Measurements from ENCODE around the gene CTNNA2.

Gene CTNNA2

GRCh38 chr2:80348953-80349352, 836.1 kb downstream of the CTNNA2 start:
- no peak for DNase-seq
- in situ Hi-C loops (cut with MboI; ENCODE audit: low pct_unique_long_range_greater_than_20kb, low sequenced_read_pairs): no loop called here

- no peak for DNase-seq
- in situ Hi-C loops (cut with MboI; ENCODE audit: low pct_unique_long_range_greater_than_20kb, low sequenced_read_pairs): no loop called here
Measured at GRCh38 chr2:80351231-80351630, 838.4 kb downstream of the CTNNA2 start.

DNA sequence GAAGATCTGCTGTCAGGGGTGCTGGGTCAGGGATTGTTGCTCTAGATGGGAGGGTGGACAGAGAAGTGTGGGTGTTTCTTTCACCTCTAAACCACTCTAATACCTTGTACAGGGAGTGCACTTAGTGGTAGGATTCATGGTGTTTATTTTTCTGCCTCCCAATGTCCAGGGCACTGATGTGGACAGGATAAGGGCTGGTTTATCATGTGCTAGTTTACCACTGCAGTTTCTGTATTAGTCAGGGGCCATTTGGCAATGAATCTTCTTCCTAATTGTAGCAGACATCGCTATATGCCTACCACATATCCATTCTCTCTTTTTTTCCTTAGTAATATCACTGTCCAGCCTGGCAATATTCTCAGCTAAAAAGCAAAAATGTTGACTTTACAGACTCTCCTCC, 842.0 kb downstream of the CTNNA2 start:
- DNase-seq: no peak
- in situ Hi-C loops (cut with MboI; ENCODE audit: low pct_unique_long_range_greater_than_20kb, low sequenced_read_pairs): no loop called here

DNA sequence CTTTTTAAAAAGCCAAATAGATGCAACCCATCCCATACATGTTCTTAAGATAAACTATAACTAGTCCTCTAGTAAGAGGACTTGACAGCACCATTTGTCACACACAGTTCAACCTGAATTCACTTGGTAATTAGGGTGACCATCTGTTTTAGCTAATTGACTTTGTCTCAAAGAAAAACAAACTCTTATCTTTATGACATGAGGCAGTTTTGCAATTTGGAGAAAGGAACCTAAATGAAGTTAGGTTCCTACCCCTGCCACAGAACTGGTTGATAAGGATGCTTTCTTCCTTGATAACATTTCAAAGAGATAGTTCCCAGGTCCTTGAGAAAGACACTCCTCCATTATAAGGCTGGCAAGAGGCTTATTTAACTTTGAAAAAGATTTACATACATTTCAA, 849.1 kb downstream of the CTNNA2 start:
- in situ Hi-C loops (cut with MboI; ENCODE audit: low pct_unique_long_range_greater_than_20kb, low sequenced_read_pairs): no loop called here

GRCh38 chr2:80363330-80363729, 850.5 kb downstream of the CTNNA2 start:
- no peak for DNase-seq
- in situ Hi-C loops (cut with MboI; ENCODE audit: low pct_unique_long_range_greater_than_20kb, low sequenced_read_pairs): no loop called here

More for the DNA sequence above, 849.1 kb downstream of the CTNNA2 start:
- DNase-seq: no peak

DNA sequence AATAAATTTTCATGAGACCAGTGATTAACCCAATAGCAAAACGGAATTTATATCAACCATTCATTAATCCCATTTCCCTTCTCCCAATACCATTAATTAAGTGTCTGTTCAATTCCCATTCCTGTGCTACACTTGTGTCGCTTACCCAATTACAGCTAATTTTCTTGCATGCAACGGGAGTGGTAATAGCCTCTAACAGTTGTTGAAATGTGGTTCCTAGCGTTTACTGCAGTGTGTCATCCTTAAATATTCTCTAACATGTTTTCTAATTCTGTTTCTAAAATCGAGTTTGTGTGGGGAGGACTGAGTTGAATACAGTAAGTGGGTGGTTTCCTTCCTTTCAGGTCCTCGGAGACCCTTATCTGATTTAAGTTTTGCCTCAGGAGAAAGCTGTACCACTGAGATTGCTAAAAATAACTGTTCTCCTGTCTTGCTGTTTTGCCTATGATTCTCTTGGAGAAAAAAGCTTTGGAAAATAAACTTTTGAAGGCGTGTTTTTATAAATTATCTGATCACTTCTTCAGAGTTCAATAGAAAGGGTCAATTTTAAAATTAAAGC, 851.0 kb downstream of the CTNNA2 start:
- in situ Hi-C loops (cut with MboI; ENCODE audit: low pct_unique_long_range_greater_than_20kb, low sequenced_read_pairs): no loop called here
- DNase-seq: peak; percentile 1

DNA sequence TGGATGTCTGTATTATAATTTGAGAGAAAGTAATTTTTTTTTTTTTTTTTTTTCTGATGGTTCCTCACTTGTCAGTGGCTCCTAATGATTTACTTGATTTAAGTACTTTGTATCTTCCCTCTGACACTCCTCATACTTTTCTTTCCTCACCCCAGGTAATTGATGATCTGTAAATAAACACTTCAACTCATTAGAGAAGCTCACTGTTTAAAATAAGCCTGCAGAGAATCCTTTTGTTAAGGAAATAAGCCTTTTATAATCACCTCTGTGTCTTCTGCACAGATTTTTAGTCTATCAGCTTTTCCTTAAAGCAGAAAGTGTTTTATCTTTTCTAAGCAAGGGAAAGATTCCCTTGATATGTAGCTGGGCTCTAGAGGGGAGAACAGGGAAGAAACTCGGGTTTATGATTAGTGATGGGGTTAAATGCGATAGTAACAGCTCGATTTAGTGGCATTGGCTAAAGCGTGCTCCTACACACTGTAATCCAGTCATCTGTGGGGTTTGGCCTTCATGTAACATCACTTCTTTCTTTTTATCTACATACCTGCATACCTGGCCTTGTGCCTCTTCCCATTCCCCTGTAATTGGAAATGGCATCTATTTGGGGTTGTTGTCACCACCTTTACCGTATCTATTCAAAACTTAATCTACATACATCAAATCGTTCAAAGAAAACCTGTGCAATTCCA, 851.8 kb downstream of the CTNNA2 start:
- in situ Hi-C loops (cut with MboI; ENCODE audit: low pct_unique_long_range_greater_than_20kb, low sequenced_read_pairs): no loop called here
- no peak for DNase-seq

DNA sequence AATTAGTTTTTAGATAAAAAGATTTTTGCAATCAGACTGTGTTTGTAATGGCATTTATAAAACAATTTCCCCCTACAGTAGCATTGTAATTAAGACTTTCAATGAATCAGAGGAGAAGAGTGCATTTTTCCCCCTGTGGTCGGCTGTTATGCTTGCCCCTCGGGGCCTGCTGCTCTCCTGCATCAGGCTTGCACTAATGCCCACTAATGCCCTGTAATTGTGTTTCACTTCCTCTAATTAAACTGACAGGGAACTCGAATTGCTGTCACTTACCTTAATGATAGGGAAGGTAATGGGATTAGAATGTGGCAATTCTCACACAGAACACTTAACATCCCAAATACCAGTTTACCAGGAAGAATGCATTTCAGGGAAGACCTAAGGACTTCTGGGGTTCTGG, 852.9 kb downstream of the CTNNA2 start:
- in situ Hi-C loops (cut with MboI; ENCODE audit: low pct_unique_long_range_greater_than_20kb, low sequenced_read_pairs): no loop called here
- DNase-seq: no peak

GRCh38 chr2:80370375-80371009, 857.6 kb downstream of the CTNNA2 start:
- in situ Hi-C loops (cut with MboI; ENCODE audit: low pct_unique_long_range_greater_than_20kb, low sequenced_read_pairs): no loop called here
- no peak for DNase-seq

GRCh38 chr2:80374105-80374504, 861.3 kb downstream of the CTNNA2 start:
- in situ Hi-C loops (cut with MboI; ENCODE audit: low pct_unique_long_range_greater_than_20kb, low sequenced_read_pairs): no loop called here
- DNase-seq: no peak

DNA sequence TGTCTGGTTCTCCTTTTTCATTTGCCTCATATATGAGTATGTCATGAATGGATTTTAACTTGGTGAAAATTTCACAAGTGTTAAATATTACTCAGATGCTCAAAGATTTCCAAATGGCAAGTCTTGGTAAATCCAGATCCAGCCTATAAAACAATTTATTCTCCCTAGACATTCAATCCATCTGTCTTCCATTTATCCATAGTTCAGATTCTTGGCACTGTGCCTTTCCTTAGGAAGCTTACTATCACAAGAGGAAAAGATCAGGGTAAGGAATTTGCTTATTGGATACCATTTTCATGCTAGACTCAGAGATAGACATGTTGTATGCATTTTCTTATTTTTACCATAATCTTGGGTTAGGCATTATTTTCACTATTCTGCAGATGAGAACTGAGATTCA, 864.2 kb downstream of the CTNNA2 start:
- no peak for DNase-seq
- in situ Hi-C loops (cut with MboI; ENCODE audit: low pct_unique_long_range_greater_than_20kb, low sequenced_read_pairs): no loop called here

- DNase-seq: no peak
- in situ Hi-C loops (cut with MboI; ENCODE audit: low pct_unique_long_range_greater_than_20kb, low sequenced_read_pairs): no loop called here
Measured at GRCh38 chr2:80380736-80381135, 867.9 kb downstream of the CTNNA2 start.

DNA sequence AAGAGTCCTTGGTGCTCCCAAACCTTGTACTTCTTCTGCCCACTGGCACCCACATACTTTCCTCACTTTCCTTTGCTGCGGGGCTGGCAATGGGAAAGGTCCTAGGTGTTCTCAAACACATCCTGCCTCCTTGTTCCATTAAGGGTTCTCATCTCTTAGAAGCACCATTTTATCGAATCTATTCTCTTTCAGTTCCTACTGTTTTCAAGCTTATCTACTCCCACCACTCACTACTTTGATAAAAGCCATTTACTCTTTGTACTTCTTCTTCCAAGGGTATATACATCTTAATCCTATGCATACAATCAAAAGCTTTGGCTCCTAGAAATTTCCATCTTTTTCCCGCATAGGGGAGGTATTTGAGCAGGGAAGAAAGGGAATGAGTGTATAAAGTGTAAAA, 868.8 kb downstream of the CTNNA2 start:
- in situ Hi-C loops (cut with MboI; ENCODE audit: low pct_unique_long_range_greater_than_20kb, low sequenced_read_pairs): no loop called here
- no peak for DNase-seq

DNA sequence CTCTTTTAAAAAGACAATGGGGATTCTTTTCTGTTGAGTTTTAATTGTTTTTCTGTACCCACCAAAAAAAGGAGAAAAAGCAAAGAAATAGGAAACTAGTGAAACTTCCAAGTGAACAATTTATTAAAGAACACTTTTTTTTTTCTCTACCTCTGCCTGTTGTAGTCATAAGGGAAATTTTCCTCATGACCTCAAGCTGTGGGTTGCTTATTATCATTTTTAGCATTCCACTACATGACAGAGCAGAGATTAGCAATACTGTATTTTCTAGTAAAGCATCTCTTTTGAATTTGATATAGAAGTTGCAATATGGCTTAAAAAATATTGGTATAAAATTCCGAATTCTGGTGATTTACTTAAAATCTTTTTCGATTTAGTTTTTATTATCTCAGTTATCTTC, 879.6 kb downstream of the CTNNA2 start:
- DNase-seq: no peak
- in situ Hi-C loops (cut with MboI; ENCODE audit: low pct_unique_long_range_greater_than_20kb, low sequenced_read_pairs): no loop called here

DNA sequence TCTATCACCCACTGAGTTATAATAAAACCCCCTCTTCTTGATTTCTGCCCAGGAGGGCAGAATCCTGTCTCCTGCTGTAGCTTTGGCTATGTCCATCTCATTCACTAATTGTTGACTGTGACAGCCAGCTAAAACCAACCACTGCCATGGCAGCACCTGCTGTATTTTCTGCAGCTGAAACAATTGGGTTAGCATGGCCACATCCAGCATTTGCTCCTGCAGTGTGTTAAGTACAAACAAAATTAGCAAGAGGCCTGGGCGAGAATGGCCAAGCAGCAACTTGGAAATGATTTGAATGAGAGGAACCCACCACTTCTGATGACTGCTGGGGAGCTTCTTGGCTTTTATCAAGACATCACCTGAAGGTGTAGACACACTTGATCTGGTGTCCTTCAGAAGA, 881.1 kb downstream of the CTNNA2 start:
- in situ Hi-C loops (cut with MboI; ENCODE audit: low pct_unique_long_range_greater_than_20kb, low sequenced_read_pairs): no loop called here
- DNase-seq: no peak

DNA sequence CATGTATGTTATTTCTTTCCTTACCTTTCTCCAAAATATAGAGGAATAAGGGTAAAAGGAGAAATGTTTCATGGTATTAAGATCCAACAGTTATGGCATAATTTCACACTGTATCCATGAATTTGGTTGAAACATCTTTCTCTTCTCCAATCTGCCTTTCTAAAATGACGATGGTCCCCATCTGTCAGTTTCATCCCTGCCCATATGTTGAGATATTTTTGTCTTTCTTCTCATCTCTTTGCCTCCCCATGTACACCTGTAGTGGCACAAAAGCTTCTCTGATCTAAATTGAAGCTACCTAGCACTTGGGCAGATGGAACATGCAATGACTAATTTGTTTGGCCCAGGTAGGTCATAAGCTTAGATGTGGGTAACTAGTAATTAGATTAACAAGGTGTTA, 882.4 kb downstream of the CTNNA2 start:
- in situ Hi-C loops (cut with MboI; ENCODE audit: low pct_unique_long_range_greater_than_20kb, low sequenced_read_pairs): no loop called here
- DNase-seq: no peak

DNA sequence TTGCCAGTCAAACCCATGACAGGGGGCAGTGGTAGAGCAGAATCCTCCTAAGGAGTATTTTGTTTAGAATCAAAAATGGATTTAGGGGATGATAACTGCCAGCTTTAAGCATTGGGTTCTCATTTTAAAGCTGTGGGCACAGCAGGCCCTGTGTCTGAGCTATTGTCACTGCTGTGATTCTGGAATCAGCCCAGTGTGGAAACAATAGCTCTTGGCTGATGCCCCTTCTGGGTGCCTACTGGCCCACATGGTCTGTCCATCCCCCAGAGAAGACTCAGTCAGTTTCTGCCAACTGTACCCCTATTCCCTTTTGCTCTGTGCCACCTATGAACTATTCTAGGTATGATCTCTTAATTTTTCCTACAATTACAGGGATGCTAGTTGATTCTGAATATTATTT, 883.4 kb downstream of the CTNNA2 start:
- in situ Hi-C loops (cut with MboI; ENCODE audit: low pct_unique_long_range_greater_than_20kb, low sequenced_read_pairs): no loop called here

DNA sequence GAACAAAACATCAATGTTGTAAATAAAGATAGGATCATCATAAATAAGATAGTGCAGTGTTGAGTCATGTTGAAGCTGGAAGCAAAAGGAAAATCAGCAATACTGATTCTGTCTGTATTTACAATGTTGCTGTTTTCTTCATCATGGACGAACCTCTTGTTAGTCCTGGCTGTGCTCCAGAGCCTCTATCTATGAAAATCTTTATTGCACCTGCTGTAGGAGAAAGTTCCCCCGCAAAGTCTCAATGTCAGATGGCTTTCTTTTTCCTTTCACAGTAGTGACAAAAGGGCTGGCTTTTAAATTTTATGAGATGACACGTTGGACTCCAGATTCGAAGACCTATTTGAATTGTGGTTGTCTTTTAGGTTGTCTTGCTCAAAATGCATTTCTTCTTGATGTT, 890.2 kb downstream of the CTNNA2 start:
- in situ Hi-C loops (cut with MboI; ENCODE audit: low pct_unique_long_range_greater_than_20kb, low sequenced_read_pairs): no loop called here
- no peak for DNase-seq

More for the DNA sequence above, 883.4 kb downstream of the CTNNA2 start:
- no peak for DNase-seq

DNA sequence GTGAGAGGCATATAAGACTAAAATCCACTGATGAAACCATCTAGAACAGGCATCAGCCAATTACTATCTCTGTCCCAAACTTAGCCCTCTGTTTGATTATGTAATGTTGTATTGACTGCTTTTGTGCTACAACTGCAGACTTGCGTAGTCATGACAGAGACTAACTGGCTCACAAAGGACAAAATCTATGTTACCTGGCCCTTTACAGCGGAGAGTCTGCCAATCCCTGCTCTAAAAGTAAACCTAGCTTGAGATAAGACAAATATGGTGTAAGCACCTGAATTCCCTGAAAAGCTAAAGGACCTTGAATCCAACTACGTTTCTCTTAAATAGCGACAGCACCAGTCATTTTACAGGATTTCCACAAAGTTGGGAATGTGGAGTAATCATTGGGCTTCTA, 894.5 kb downstream of the CTNNA2 start:
- DNase-seq: no peak
- in situ Hi-C loops (cut with MboI; ENCODE audit: low pct_unique_long_range_greater_than_20kb, low sequenced_read_pairs): no loop called here

DNA sequence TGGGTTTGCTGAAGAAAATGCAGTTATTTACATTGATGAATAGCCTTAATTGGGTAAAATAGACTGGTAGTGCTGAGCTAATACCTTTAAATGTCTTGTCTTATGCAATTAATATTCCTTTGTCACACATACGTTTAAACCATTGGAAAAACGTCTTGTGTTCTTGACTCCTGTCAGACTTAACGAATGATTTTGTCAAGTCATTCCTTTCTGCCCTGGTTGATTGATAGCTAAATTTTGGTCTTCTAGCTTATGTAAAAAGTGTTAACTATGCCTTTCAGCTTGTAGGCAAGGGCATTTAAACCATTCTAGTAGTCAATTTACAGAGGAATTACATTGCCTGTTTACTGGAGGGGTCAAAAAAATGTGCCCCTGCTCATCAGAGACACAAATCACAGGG, 897.5 kb downstream of the CTNNA2 start:
- in situ Hi-C loops (cut with MboI; ENCODE audit: low pct_unique_long_range_greater_than_20kb, low sequenced_read_pairs): no loop called here
- no peak for DNase-seq

DNA sequence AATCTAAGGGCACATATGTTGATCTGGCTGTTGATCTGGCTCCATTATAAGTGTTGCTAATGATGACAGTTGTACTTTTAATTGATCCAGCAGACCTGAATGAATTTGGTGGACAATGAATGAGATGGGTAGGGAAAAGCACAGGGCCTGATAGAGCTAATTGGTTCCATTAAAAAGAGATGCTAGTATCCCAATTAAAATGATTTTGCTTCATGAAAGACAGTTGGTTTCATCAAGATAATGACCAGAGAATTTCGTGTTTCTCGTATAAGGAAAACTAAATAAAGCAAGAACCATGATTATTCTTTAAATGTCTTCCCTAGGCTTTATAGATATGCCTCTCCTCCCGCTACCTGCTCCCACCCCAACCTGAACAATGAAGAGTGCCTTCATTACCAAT, 900.3 kb downstream of the CTNNA2 start:
- no peak for DNase-seq
- in situ Hi-C loops (cut with MboI; ENCODE audit: low pct_unique_long_range_greater_than_20kb, low sequenced_read_pairs): no loop called here
